Mesothelial cell of epicardium (in vitro differentiated cells): Measurements from ENCODE around the gene EMILIN3. TPM values are rescaled to one million over a fixed set of nuclear protein-coding genes. Genes with fewer than 3 reads are reported as not detected.

ENCODE experiments used
- DNase-seq, 2 experiments: peaks; one replicate each; pipeline ENCODE4 v3.0.0; 2021; ENCODE audit warnings: low spot score in 2 of 2; ENCODE audit not compliant: unreplicated experiment in 2 of 2
- H3K27ac Mint-ChIP-seq: 2 replicates; pipeline ENCODE4 v1.8.0; 2021; ENCODE audit warnings: mixed read lengths
- H3K27me3 Mint-ChIP-seq: 2 replicates; pipeline ENCODE4 v1.8.0; 2021; ENCODE audit warnings: low read depth, mixed read lengths
- H3K36me3 Mint-ChIP-seq: 2 replicates; pipeline ENCODE4 v1.8.0; 2021; ENCODE audit warnings: mixed read lengths
- H3K4me1 Mint-ChIP-seq: 2 replicates; pipeline ENCODE4 v1.8.0; 2021; ENCODE audit warnings: mixed read lengths
- H3K4me3 Mint-ChIP-seq: 2 replicates; pipeline ENCODE4 v1.8.0; 2021; ENCODE audit warnings: mild to moderate bottlenecking, moderate library complexity, mixed read lengths
- H3K9me3 Mint-ChIP-seq: 2 replicates; pipeline ENCODE4 v1.8.0; 2021; ENCODE audit warnings: mixed read lengths
- total RNA-seq: library from RNA; stranded (reverse); gene quantifications from 3 replicates; pipeline ENCODE4 v1.2.1, GENCODE V29; 2021
- TF ChIP-seq, protein P1 (sequence below): fragments of 200-600 bp; sonication (generic); IDR thresholded peaks from one replicate; pipeline ENCODE4 v1.5.0; 2021; ENCODE audit warnings: antibody characterized with exemption; ENCODE audit not compliant: unreplicated experiment

Gene EMILIN3
- total RNA-seq, 1 donor from 2014 or later: 5.2 TPM

DNA sequence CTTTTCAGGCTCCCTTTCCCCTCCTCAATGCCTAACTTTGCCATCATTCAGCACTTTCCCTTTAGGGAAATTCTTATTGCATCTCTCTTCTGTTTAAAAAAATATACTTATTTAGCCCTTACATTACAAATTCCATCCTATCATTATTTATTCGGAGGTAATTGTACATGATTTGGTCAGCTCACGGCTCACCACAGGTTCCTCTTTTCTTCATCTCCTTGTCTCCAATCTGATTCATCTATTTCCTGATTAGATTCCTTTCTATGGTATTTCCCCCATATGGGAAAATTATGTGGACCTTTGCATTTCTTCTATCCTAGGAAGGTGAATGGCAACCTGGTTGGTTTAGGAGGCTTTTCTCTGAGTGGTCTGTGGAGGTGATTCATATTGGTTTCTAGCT, 12.9 kb upstream of the EMILIN3 start:
- no peak overlapping the region for H3K4me3 Mint-ChIP-seq
- H3K27ac Mint-ChIP-seq: no peak overlapping the region
- H3K4me1 Mint-ChIP-seq: peaks cover 13% of the 10 kb centered on the region
- no peaks in the 10 kb centered on the region for H3K36me3 Mint-ChIP-seq
- TF ChIP-seq, protein P1, sequence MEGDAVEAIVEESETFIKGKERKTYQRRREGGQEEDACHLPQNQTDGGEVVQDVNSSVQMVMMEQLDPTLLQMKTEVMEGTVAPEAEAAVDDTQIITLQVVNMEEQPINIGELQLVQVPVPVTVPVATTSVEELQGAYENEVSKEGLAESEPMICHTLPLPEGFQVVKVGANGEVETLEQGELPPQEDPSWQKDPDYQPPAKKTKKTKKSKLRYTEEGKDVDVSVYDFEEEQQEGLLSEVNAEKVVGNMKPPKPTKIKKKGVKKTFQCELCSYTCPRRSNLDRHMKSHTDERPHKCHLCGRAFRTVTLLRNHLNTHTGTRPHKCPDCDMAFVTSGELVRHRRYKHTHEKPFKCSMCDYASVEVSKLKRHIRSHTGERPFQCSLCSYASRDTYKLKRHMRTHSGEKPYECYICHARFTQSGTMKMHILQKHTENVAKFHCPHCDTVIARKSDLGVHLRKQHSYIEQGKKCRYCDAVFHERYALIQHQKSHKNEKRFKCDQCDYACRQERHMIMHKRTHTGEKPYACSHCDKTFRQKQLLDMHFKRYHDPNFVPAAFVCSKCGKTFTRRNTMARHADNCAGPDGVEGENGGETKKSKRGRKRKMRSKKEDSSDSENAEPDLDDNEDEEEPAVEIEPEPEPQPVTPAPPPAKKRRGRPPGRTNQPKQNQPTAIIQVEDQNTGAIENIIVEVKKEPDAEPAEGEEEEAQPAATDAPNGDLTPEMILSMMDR: no peak
- no peaks in the 10 kb centered on the region for H3K9me3 Mint-ChIP-seq
- no peak for DNase-seq
- H3K27me3 Mint-ChIP-seq: peaks cover 19% of the 10 kb centered on the region

DNA sequence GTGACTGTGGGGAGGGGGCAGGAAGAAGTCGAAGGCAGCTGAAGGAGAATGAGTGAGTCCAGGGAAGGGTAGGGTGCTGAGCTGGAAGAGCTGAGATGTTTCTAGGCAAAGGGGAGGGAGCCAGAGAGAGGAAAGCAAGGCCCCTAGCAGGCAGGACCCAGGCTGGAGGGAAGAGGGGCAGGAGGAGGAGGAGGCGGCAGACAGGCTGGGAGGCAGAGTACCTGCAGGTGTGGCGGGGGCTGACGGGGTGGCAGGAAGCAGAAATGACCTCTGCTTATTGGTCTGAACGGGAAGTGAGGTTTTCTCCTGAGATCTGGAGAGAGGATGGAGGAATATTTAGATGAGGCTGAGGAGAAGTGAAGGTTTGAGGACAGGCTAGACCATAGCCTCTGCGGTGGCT, 10.7 kb upstream of the EMILIN3 start:
- Mint-ChIP-seq H3K9me3 (peaks cover 5% of the 10 kb centered on the region), H3K36me3 (no peaks in the 10 kb centered on the region), H3K4me1 (peaks cover 19% of the 10 kb centered on the region), H3K4me3 (no peak overlapping the region), H3K27ac (no peak overlapping the region), H3K27me3 (peaks cover 19% of the 10 kb centered on the region)
- TF ChIP-seq, protein P1: no peak
- DNase-seq: no peak

DNA sequence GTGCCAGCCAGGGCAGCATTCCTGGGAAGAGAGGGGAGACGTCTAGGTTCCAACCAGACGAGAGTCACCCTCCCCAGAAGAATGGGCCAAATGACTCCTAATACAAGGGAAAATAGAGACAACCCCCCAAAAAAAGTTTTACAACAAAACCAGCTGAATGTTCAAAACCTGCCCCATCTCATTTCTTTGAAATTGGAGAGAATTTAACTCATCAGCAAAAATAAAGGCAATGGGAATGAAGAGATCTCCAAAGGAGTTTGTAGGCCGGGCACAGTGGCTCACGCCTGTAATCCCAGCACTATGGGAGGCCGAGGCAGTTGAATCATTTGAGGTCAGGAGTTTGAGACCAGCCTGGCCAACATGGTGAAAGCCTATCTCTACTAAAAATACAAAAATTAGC, 9.7 kb upstream of the EMILIN3 start:
- Mint-ChIP-seq H3K4me3 (no peak overlapping the region), H3K27me3 (peaks cover 19% of the 10 kb centered on the region), H3K4me1 (peaks cover 16% of the 10 kb centered on the region), H3K9me3 (peaks cover 7% of the 10 kb centered on the region), H3K36me3 (peaks cover 2% of the 10 kb centered on the region), H3K27ac (no peak overlapping the region)
- no peak for DNase-seq
- TF ChIP-seq, protein P1: no peak

DNA sequence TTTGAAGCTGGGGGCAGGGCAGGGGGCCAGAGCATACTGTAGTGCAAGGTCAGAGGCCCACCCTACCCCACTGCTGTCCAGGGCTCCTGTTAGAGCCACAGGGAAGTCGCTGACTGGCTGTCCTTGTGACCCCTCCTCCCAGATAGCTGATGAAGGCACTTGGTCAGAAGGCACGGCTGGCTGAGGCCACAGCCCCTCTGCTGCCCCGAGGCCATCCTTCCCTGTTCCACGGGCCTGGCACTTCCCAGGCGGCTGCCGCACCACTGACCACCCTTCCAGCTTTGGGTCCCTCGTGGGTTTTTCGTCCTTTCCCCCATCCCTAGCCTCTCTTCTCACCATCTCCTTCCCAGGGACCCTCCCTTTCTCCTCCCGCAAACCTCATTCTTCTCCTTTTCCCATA, 9.2 kb upstream of the EMILIN3 start:
- Mint-ChIP-seq H3K36me3 (peaks cover 6% of the 10 kb centered on the region), H3K4me3 (no peak overlapping the region), H3K9me3 (peaks cover 10% of the 10 kb centered on the region), H3K4me1 (peaks cover 16% of the 10 kb centered on the region), H3K27ac (no peak overlapping the region), H3K27me3 (peaks cover 19% of the 10 kb centered on the region)
- no peak for DNase-seq
- TF ChIP-seq, protein P1: no peak

DNA sequence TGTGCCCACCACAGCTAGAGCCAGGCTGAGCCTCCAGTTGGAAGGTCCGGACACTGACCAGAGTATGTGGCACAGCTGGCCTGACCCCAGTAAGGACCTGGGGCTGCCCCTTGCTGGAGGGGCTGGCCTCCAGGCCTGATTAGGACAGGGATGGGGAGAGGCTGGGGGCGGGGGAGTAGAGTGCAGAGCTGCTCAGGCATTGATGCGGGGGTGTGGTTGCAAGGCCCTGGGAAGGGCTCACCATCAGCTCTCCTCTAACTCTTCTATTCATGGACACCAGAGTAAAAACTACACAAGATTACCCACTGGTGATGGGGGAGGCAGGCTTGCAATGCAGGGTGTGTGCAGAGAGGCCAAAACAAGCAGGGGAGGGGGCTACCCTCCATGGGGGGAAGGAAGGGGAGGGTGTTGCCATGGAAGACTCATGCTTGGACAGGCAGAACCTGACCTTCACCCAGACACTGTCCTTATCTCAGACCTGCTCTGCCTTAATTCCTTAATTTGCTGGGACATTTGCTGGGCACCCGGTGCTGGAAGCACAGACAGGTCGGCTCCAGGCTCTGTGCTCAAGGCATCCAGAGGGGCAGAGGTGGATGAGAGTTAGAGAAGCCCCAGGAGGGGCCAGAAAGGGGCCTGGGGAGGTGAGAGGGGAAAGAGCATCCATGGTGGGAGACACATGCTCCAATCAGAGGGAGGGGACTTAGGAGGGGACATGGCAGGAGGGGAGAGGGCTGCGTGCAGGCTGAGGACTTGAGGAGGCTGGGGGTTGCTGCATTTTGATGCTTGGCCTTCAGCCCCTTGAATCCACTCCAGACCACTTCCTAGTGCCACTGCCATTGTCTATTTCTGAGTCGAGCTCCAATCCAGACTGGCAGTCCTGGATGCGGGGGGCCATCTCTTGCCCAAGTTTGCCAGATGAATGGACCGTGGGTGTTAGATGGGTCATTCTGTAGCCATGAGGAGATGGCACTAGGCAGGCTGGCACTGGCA, 7.6 kb upstream of the EMILIN3 start:
- H3K4me1 Mint-ChIP-seq: peaks cover 14% of the 10 kb centered on the region
- peaks cover 21% of the 10 kb centered on the region for H3K27me3 Mint-ChIP-seq
- H3K27ac Mint-ChIP-seq: no peak overlapping the region
- TF ChIP-seq, protein P1: no peak
- peaks cover 10% of the 10 kb centered on the region for H3K9me3 Mint-ChIP-seq
- DNase-seq: no peak
- peaks cover 6% of the 10 kb centered on the region for H3K36me3 Mint-ChIP-seq
- no peak overlapping the region for H3K4me3 Mint-ChIP-seq
